Raji (cell line): ENCODE results near the gene POR.

Experiments used
- POLR2A ChIP-seq: IDR thresholded peaks from 2 replicates; pipeline ENCODE4 v1.6.1; 2011; ENCODE audit warnings: low read depth, low read length, control low read depth; ENCODE audit not compliant: insufficient read depth

Gene POR

GRCh38 chr7:75987026-75987804 lies 72.3 kb downstream of the POR start:
- TF ChIP-seq POLR2A = no peak

GRCh38 chr7:75987805-75988567 lies 73.0 kb downstream of the POR start:
- no peak for TF ChIP-seq POLR2A

- no peak for TF ChIP-seq POLR2A
Observed at GRCh38 chr7:75988568-75989499, 73.9 kb downstream of the POR start.

- TF ChIP-seq POLR2A = no peak
Observed at GRCh38 chr7:75989500-75990388, 74.8 kb downstream of the POR start.

GRCh38 chr7:75991531-75992082 lies 76.7 kb downstream of the POR start:
- TF ChIP-seq POLR2A = no peak

GRCh38 chr7:75992083-75992755 lies 77.3 kb downstream of the POR start:
- TF ChIP-seq POLR2A = no peak

- no peak for TF ChIP-seq POLR2A
Observed at GRCh38 chr7:75993689-75994387, 78.9 kb downstream of the POR start.

GRCh38 chr7:75994388-75995051 lies 79.6 kb downstream of the POR start, which contains the start of gene TMEM120A:
TMEM120A (minus strand) TSS chr7:75994595; CDS start chr7:75994570, 25 bp downstream.
- TF ChIP-seq POLR2A = peak; percentile 96

GRCh38 chr7:75995052-75995471 lies 80.1 kb downstream of the POR start:
- no peak for TF ChIP-seq POLR2A

GRCh38 chr7:75995996-75996395 lies 81.0 kb downstream of the POR start:
- TF ChIP-seq POLR2A = no peak

GRCh38 chr7:75996476-75996875 lies 81.5 kb downstream of the POR start:
- TF ChIP-seq POLR2A = no peak

- no peak for TF ChIP-seq POLR2A
Observed at GRCh38 chr7:75998038-75998437, 83.1 kb downstream of the POR start.
